MCF 10A (cell line): ENCODE results near the gene MIEF1. TPM values are rescaled to one million over a fixed set of nuclear protein-coding genes. Genes with fewer than 3 reads are reported as not detected.
"Not testable (repeated sequence)": the region's sequence is repeated elsewhere in the genome, so short reads cannot be mapped to it uniquely, and the experiment has no call there.

ENCODE experiments used
- BruUV-seq: library from RNA; stranded (reverse); fragments of 400-500 nt; replicated peaks from 2 replicates; lab custom pipeline; 2021; lab: Mats Ljungman, UMichigan
- CTCF ChIA-PET: fragments of 300-600 bp; sonication (Branson Sonifier 250); formaldehyde crosslinking; extraction: SDS; loops from one replicate; lab custom pipeline; 2021; ENCODE audit warnings: antibody characterized with exemption, inconsistent platforms; lab: Yijun Ruan, JAX
- POLR2A ChIA-PET: fragments of 300-600, 350-650 bp; sonication (Branson Sonifier 250); formaldehyde crosslinking; extraction: SDS; loops from one replicate; lab custom pipeline; 2020; ENCODE audit warnings: antibody characterized with exemption, inconsistent platforms; lab: Yijun Ruan, JAX
- DNase-seq: peaks from one replicate; pipeline ENCODE4 v3.0.0-alpha.2; 2018; ENCODE audit not compliant: unreplicated experiment
- H3K27ac Mint-ChIP-seq: one replicate; pipeline ENCODE4 v1.8.0; 2022; ENCODE audit warnings: mild to moderate bottlenecking, low read depth, mixed read lengths; ENCODE audit not compliant: unreplicated experiment
- H3K27me3 Mint-ChIP-seq: one replicate; pipeline ENCODE4 v1.8.0; 2022; ENCODE audit warnings: mixed read lengths; ENCODE audit not compliant: insufficient read depth, unreplicated experiment
- H3K36me3 Mint-ChIP-seq: one replicate; pipeline ENCODE4 v1.8.0; 2022; ENCODE audit warnings: mild to moderate bottlenecking, moderate library complexity, mixed read lengths; ENCODE audit not compliant: insufficient read depth, unreplicated experiment
- H3K4me1 Mint-ChIP-seq: one replicate; pipeline ENCODE4 v1.8.0; 2022; ENCODE audit warnings: mixed read lengths; ENCODE audit not compliant: insufficient read depth, unreplicated experiment
- H3K4me3 Mint-ChIP-seq: one replicate; pipeline ENCODE4 v1.8.0; 2022; ENCODE audit warnings: mild to moderate bottlenecking, moderate library complexity, mixed read lengths; ENCODE audit not compliant: unreplicated experiment
- H3K9me3 Mint-ChIP-seq: one replicate; pipeline ENCODE4 v1.8.0; 2022; ENCODE audit warnings: mixed read lengths; ENCODE audit not compliant: unreplicated experiment
- CTCF ChIP-seq: fragments of 200-600 bp; IDR thresholded peaks from one replicate; pipeline ENCODE4 v1.8.0; 2022; ENCODE audit warnings: antibody characterized with exemption, mild to moderate bottlenecking; ENCODE audit not compliant: unreplicated experiment
- intact Hi-C: fragments of 100-400 bp; cut with micrococcal nuclease; formaldehyde crosslinking; loops from 2 replicates; pipeline ENCODE4 v1.14.1; 2022
- total RNA-seq: library from RNA; stranded (reverse); gene quantifications from 2 replicates; pipeline ENCODE4 v1.2.3, GENCODE V29; 2022

MIEF1 gene
- total RNA-seq, 1 experiment from 2014 or later: 40.2 TPM

DNA sequence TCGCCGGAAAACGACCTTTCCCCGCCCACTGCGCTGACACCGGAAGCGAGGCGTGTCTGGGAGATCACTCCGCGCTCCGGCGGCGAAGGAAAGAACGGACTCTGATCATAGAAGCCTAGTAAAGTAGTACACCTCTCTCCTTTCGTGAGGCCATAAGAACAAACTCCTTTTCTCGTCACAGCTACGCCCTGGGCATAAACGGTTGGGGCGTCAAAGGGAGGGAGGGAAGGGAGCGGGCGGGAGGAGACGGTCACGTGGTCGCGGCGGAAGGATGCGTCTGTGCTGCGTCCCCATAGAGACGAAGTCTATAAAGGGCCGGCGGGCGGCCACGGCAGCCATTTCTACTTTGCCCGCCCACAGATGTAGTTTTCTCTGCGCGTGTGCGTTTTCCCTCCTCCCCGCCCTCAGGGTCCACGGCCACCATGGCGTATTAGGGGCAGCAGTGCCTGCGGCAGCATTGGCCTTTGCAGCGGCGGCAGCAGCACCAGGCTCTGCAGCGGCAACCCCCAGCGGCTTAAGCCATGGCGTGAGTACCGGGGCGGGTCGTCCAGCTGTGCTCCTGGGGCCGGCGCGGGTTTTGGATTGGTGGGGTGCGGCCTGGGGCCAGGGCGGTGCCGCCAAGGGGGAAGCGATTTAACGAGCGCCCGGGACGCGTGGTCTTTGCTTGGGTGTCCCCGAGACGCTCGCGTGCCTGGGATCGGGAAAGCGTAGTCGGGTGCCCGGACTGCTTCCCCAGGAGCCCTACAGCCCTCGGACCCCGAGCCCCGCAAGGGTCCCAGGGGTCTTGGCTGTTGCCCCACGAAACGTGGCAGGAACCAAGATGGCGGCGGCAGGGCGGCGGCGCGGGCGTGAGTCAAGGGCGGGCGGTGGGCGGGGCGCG, 18.4 kb downstream of the MIEF1 start, which contains the start of gene ATF4:
Gene ATF4, plus strand, starts transcription at position 337 of the 880 bp plus-strand sequence. CDS start 884 bp downstream, outside the sequence.
- intact Hi-C loops: loop anchor here (2.0 to 10.0 kb wide), 3 partner anchors 18 to 346 kb away; partner anchors contain the start of genes MIEF1 and RPL3
- no peak for TF ChIP-seq CTCF
- TSS peak; percentile 59 for BruUV-seq
- DNase-seq: peak; percentile 62
- Mint-ChIP-seq H3K4me3 (peak within 1 kb of the TSS; percentile 93), H3K4me1 (peaks cover 24% of the 10 kb centered on the region), H3K36me3 (peaks cover 79% of the 10 kb centered on the region), H3K27ac (peak within 1 kb of the TSS; percentile 100), H3K9me3 (no peaks in the 10 kb centered on the region), H3K27me3 (no peaks in the 10 kb centered on the region)
- ChIA-PET CTCF (interaction anchor here (0.6 to 1.4 kb wide), 3 partner anchors 9 to 737 kb away, joined by 3 to 9 read pairs (median 4); no protein-coding TSS in a partner anchor), POLR2A (interaction anchor here (0.5 to 6.1 kb wide), 47 partner anchors 9 to 1738 kb away, joined by 3 to 102 read pairs (median 5); partner anchors contain the start of genes ADSL, CBX6, MIEF1 and RPL3)

GRCh38 chr22:39521106-39521885, 19.2 kb downstream of the MIEF1 start:
- Mint-ChIP-seq H3K36me3 (peaks cover 77% of the 10 kb centered on the region), H3K4me3 (peak overlapping the region; percentile 93), H3K4me1 (peaks cover 27% of the 10 kb centered on the region), H3K27ac (peak overlapping the region; percentile 100)
- not testable (repeated sequence) for H3K27me3 Mint-ChIP-seq, H3K9me3 Mint-ChIP-seq, DNase-seq, BruUV-seq
- CTCF ChIA-PET: interaction anchor here (1.0 to 1.4 kb wide), 2 partner anchors 8 to 9 kb away, joined by 3 to 9 read pairs; no protein-coding TSS in a partner anchor
- intact Hi-C loops: loop anchor here (2.0 to 10.0 kb wide), 3 partner anchors 18 to 346 kb away; partner anchors contain the start of genes MIEF1 and RPL3
- POLR2A ChIA-PET: interaction anchor here (0.6 to 6.1 kb wide), 14 partner anchors 9 to 1292 kb away, joined by 3 to 102 read pairs (median 10); partner anchors contain the start of genes ADSL, MIEF1, RPL3 and RPS19BP1

GRCh38 chr22:39522091-39522490, 20.0 kb downstream of the MIEF1 start:
- H3K27me3 Mint-ChIP-seq, DNase-seq, BruUV-seq, H3K9me3 Mint-ChIP-seq: not testable (repeated sequence)
- peaks cover 27% of the 10 kb centered on the region for H3K4me1 Mint-ChIP-seq
- H3K36me3 Mint-ChIP-seq: peaks cover 69% of the 10 kb centered on the region
- ChIA-PET POLR2A (interaction anchor here (1.2 to 6.1 kb wide), 11 partner anchors 10 to 825 kb away, joined by 3 to 102 read pairs (median 7); partner anchors contain the start of genes ADSL, MIEF1, RPL3 and RPS19BP1), CTCF (interaction anchor here (1.0 to 2.5 kb wide), 3 partner anchors 8 to 826 kb away, joined by 3 to 9 read pairs (median 4); no protein-coding TSS in a partner anchor)
- intact Hi-C loops: loop anchor here (5.0 to 10.0 kb wide), 2 partner anchors 205 to 347 kb away; partner anchors contain the start of gene RPL3
- H3K4me3 Mint-ChIP-seq: peak overlapping the region; percentile 93
- peak overlapping the region; percentile 100 for H3K27ac Mint-ChIP-seq

- Mint-ChIP-seq H3K4me3 (peak overlapping the region; percentile 93), H3K27me3 (no peaks in the 10 kb centered on the region), H3K4me1 (peaks cover 33% of the 10 kb centered on the region), H3K9me3 (no peaks in the 10 kb centered on the region), H3K27ac (peak overlapping the region; percentile 100), H3K36me3 (peaks cover 66% of the 10 kb centered on the region)
- ChIA-PET CTCF (interaction anchor here (0.6 to 2.5 kb wide), 5 partner anchors 8 to 826 kb away, joined by 3 to 9 read pairs (median 3); no protein-coding TSS in a partner anchor), POLR2A (interaction anchor here (0.8 to 6.1 kb wide), 19 partner anchors 9 to 1466 kb away, joined by 3 to 102 read pairs (median 5); partner anchors contain the start of genes MIEF1, PICK1, RPL3 and RPS19BP1)
- no peak for TF ChIP-seq CTCF
- DNase-seq: peak; percentile 65
- BruUV-seq: no TSS peak
- intact Hi-C loops: loop anchor here (5.0 to 10.0 kb wide), 2 partner anchors 205 to 348 kb away; partner anchors contain the start of gene RPL3
These were observed 20.6 kb downstream of the MIEF1 start for GRCh38 chr22:39522567-39523300.
